Right lobe of liver (tissue), 6 donors: ENCODE data around the gene CD47. TPM values are rescaled to one million over a fixed set of nuclear protein-coding genes. Genes with fewer than 3 reads are reported as not detected.
A peak's percentile ranks its signal among the peaks of the same experiment; 100 is the strongest.

ENCODE experiments used
- ATAC-seq, 4 donors: fragments of 200-7000 bp; cut with Tn5 transposase; one replicate each; pipeline ENCODE4 v1.9.1; 2020; ENCODE audit warnings: mild to moderate bottlenecking in 4 of 4, moderate library complexity in 4 of 4
- DNase-seq, 3 donors: peaks; one replicate each; pipeline ENCODE4 v3.0.0-alpha.2; 2020
- H3K27ac ChIP-seq, 3 donors: fragments of 200-600 bp; one replicate each; pipeline ENCODE4 v1.8.0; 2022
- H3K27me3 ChIP-seq, 2 donors: fragments of 200-600 bp; one replicate each; pipeline ENCODE4 v1.8.0; 2022
- H3K36me3 ChIP-seq, 4 donors: fragments of 200-600 bp; sonication (generic) in 1 of 4; one replicate each; pipeline versions ENCODE4 v1.5.1 to v1.8.0; 2017 to 2022; ENCODE audit warnings: control low read depth in 1 of 4
- H3K4me1 ChIP-seq, 4 donors: fragments of 200-600 bp; sonication (generic) in 1 of 4; one replicate each; pipeline versions ENCODE4 v1.5.1 to v1.8.0; 2017 to 2022; ENCODE audit warnings: control low read depth in 1 of 4
- H3K4me3 ChIP-seq, 3 donors: fragments of 200-600 bp; one replicate each; pipeline ENCODE4 v1.8.0; 2022
- H3K9me3 ChIP-seq, 4 donors: fragments of 200-600 bp; sonication (generic) in 1 of 4; one replicate each; pipeline versions ENCODE4 v1.5.1 to v1.8.0; 2017 to 2022; ENCODE audit warnings: control low read depth in 1 of 4
- POLR2A ChIP-seq: fragments of 450-650 bp; IDR thresholded peaks from one replicate; pipeline ENCODE4 v1.6.1; 2017; ENCODE audit warnings: antibody characterized with exemption, mild to moderate bottlenecking
- WGBS: methylation state at CpG from one replicate; pipeline ENCODE4 v1.1.6; 2018; ENCODE audit warnings: low coverage, low lambda C conversion rate; ENCODE audit not compliant: insufficient coverage; ENCODE audit errors: missing lambda C conversion rate; 5-methylcytosine and 5-hydroxymethylcytosine counted together
- intact Hi-C, 2 donors: fragments of 100-400 bp; cut with DNase I; formaldehyde crosslinking; loops; one replicate each; pipeline versions ENCODE4 v1.11.2 to v1.14.1; 2022
- total RNA-seq, 6 experiments: library from RNA; depleted of rRNA in 2 of 6; stranded (reverse); fragments of >200 nt in 2 of 6; fragmentation: NEBNext Ultra II Directional in 3 of 6; extraction: Animal tissue kit (Norgen Biotek cat#: 25700) in 3 of 6; gene quantifications; one replicate each; pipeline versions ENCODE4 v1.1.0 to v1.2.4, GENCODE V29; 2016 to 2023
- TF ChIP-seq, protein P1 (sequence below), 4 donors: fragments of 200-600 bp in 3 of 4; fragments of 450-650 bp in 1 of 4; IDR thresholded peaks; one replicate each; pipeline versions ENCODE4 v1.5.1 to v1.8.0; 2016 to 2022; ENCODE audit warnings: antibody characterized with exemption in 4 of 4, mild to moderate bottlenecking in 2 of 4
- donor health status: DM: no; HTN: yes; CAD: no.
- donor health status: DM: no; HTN: no; CAD: no.
- donor health status: DM: no; HTN: no; CAD: no.
- donor health status: DM: no; HTN: yes; CAD: no.
- donor health status: DM: no; HTN: yes; CAD: no.

The CD47 gene
- total RNA-seq, 6 experiments from 2014 or later = 19.5 to 42.3 (median 26.5) TPM

DNA sequence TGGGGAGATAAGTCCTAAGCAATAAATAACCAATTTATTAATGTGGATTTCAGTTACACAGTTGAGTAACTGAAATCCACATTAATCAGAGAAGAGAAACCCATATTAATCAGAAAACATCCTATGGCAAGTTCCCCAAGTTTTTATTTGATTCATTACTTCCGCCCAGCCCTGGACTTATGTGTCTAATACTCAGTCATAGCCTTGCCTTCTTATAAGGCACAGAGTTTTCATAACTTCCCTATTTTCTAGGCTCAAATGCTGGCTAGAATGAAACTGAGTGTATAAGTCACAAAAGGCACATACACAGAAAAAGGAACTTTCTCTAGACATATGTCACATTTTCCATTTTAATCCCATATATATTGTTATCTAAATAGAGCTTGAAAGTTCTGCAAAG lies 28.8 kb downstream of the CD47 start:
- peak; percentile 32 to 74 (median 48) for ATAC-seq
- WGBS = 70% methylated on average over 1 of the region's 1 CpG
- Histone ChIP-seq H3K9me3 (no peaks in the 10 kb centered on the region), H3K36me3 (peaks cover 0 to 9% (median 0%) of the 10 kb centered on the region in 4 donors), H3K27ac (no peak overlapping the region), H3K4me1 (no peaks in the 10 kb centered on the region), H3K4me3 (no peak overlapping the region), H3K27me3 (no peaks in the 10 kb centered on the region)
- intact Hi-C loops = no loop called here
- TF ChIP-seq, protein P1, sequence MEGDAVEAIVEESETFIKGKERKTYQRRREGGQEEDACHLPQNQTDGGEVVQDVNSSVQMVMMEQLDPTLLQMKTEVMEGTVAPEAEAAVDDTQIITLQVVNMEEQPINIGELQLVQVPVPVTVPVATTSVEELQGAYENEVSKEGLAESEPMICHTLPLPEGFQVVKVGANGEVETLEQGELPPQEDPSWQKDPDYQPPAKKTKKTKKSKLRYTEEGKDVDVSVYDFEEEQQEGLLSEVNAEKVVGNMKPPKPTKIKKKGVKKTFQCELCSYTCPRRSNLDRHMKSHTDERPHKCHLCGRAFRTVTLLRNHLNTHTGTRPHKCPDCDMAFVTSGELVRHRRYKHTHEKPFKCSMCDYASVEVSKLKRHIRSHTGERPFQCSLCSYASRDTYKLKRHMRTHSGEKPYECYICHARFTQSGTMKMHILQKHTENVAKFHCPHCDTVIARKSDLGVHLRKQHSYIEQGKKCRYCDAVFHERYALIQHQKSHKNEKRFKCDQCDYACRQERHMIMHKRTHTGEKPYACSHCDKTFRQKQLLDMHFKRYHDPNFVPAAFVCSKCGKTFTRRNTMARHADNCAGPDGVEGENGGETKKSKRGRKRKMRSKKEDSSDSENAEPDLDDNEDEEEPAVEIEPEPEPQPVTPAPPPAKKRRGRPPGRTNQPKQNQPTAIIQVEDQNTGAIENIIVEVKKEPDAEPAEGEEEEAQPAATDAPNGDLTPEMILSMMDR (IDR thresholded peaks at IDR 0.05) = no peak
- TF ChIP-seq POLR2A = no peak
- no peak for DNase-seq

DNA sequence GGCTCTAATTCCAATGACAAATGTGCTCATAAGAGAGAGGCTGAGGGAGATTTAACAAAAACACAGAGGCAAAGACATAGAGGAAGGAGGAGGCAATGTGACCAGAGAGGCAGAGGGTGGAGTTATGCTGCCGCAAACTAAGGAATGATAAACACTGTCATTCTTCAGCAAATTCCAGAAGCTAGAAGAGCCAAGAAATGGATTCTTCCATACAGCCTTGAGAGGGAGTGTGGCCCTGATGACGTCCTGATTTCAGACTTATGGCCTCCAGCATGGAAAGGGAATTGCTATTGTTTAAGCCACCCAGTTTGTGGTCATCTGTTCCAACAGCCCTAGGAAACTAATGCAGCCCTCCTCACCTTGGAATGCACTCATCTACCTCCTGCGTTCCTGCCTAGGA lies 30.5 kb downstream of the CD47 start:
- Histone ChIP-seq H3K36me3 (peaks cover 0 to 12% (median 0%) of the 10 kb centered on the region in 4 donors), H3K27ac (no peak overlapping the region), H3K9me3 (no peaks in the 10 kb centered on the region), H3K4me1 (no peaks in the 10 kb centered on the region), H3K27me3 (no peaks in the 10 kb centered on the region), H3K4me3 (no peak overlapping the region)
- intact Hi-C loops = no loop called here
- 92% methylated on average over 3 of the region's 3 CpGs for WGBS
- ATAC-seq = no peak
- no peak for TF ChIP-seq POLR2A
- TF ChIP-seq, protein P1 (IDR thresholded peaks at IDR 0.05) = no peak
- no peak for DNase-seq

DNA sequence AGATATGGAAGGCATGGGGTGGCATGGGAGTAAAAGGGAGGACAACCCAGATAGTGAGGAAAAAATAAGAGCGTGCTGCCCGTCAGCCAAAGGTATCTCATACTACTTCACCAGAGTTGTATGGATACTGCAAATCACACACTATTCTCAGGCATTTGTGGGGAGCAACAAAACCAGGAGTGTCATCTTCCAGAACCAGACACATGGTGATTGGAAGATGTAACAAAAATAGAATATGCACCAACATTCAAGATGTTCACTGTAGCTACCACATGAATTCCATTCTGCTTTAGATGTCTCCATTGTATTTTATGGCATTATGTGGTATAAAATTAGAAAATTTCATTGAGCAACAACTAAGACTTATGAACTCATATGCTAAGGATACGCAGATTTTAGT lies 34.9 kb downstream of the CD47 start:
- DNase-seq (no peak), ATAC-seq (no peak)
- Histone ChIP-seq H3K4me1 (no peaks in the 10 kb centered on the region), H3K27ac (no peak overlapping the region), H3K36me3 (peaks cover 0 to 15% (median 0%) of the 10 kb centered on the region in 4 donors), H3K27me3 (no peaks in the 10 kb centered on the region), H3K4me3 (no peak overlapping the region), H3K9me3 (no peaks in the 10 kb centered on the region)
- 96% methylated on average over 3 of the region's 3 CpGs for WGBS
- no peak for TF ChIP-seq POLR2A
- TF ChIP-seq, protein P1 (IDR thresholded peaks at IDR 0.05) = no peak
- intact Hi-C loops = no loop called here

DNA sequence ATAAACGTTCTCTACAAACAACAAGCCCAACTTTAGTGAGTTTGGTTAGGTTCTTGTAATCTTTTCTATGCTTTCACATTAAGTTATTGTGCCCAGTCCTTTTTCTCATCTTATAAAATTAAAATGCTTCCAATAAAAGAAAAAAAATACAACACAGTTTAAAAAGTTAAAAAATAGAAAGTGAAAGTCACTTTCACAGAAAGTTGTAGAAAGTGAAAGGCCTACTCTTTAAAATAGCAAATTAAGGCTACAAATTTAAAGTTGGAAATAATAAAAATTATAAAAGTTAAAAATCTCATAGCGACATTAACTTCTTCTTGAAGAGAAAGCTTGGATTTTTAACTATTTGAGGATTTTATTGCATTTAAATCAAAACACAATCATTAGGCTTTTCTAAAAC lies 35.9 kb downstream of the CD47 start:
- Histone ChIP-seq H3K27ac (no peak overlapping the region), H3K9me3 (no peaks in the 10 kb centered on the region), H3K27me3 (no peaks in the 10 kb centered on the region), H3K4me1 (no peaks in the 10 kb centered on the region), H3K4me3 (no peak overlapping the region), H3K36me3 (peaks cover 0 to 15% (median 0%) of the 10 kb centered on the region in 4 donors)
- no peak for TF ChIP-seq POLR2A
- TF ChIP-seq, protein P1 (IDR thresholded peaks at IDR 0.05) = no peak
- no peak for DNase-seq
- ATAC-seq = no peak
- intact Hi-C loops = no loop called here
- WGBS = 58% methylated on average over 2 of the region's 2 CpGs

DNA sequence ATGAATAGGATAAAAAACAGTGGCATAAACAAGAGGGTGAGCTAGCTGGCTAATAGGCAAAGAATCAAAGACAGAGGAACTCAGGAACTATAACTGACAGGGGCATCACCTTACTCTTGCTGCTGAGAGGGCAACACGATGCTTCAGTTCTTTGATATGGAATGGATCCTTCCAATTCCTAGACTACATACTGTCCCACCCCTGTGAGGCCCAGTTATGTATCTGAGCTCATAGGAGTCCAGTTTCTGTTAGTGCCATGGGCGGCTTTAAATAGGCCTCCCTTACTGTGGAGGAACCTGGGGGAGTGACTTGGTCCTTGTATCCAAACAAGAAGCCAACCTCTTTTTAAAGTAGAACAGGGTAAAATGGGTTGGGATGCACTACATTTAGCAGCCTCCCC lies 37.3 kb downstream of the CD47 start:
- DNase-seq = no peak
- intact Hi-C loops = no loop called here
- Histone ChIP-seq H3K9me3 (no peaks in the 10 kb centered on the region), H3K4me1 (no peaks in the 10 kb centered on the region), H3K27me3 (no peaks in the 10 kb centered on the region), H3K27ac (no peak overlapping the region), H3K4me3 (no peak overlapping the region), H3K36me3 (peaks cover 0 to 11% (median 0%) of the 10 kb centered on the region in 4 donors)
- WGBS = 95% methylated on average over 2 of the region's 2 CpGs
- ATAC-seq = no peak
- TF ChIP-seq, protein P1 (IDR thresholded peaks at IDR 0.05) = no peak
- no peak for TF ChIP-seq POLR2A
